ENCODE data around the gene ARID1B. TPM values are rescaled to one million over a fixed set of nuclear protein-coding genes. Genes with fewer than 3 reads are reported as not detected.

ARID1B gene
- polyA plus RNA-seq, 1 experiment: 17.0 TPM

DNA sequence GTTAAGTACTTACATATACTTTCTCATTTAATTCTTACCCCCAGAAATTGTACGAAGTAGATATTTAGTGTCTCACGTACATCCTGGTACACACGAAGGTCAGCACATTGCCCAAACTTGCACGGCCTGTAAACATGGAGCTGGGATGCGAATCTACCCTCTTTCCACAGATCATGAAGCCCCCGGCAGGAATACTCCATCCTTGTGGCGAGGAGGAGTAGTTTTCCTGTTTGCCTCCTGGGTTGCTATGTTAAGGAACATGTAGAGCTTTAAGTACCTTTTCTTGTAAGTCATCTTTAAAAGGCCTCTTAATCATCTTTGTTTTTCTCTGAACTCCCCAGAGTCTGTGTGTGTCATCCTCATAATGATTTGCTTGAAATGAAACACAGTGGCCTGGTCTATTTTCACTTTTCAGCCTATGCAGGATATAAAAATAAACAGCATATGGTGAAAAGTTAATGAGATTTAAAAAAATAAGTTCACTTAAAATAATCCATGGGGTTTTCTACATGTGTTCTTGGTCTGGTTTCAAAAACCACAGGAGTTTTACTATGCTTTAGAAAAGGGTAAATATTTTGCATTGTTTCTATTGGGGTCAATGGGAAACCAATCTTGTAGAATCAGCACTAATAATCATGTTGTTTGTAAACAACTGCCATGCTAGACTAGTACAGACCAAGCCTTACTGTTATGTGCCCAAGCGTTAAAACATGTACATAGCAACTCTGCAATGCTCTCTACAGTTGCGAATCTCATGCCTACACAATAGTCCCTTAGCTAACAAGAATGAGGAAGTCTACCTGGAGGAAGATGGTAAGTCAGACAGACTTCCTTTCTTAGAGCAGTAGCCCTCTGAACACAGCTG, 9.3 kb upstream of the ARID1B start:
- ChIA-PET POLR2A (no interaction called here), CTCF (interaction anchor here (1.1 kb wide), 1 partner anchor 164 kb away, joined by 3 read pairs; no protein-coding TSS in a partner anchor)
- Histone ChIP-seq H3K27me3 (ENCODE audit: control insufficient read depth, insufficient read depth, low read length) (no peaks in the 10 kb centered on the region), H3K36me3 (ENCODE audit: control insufficient read depth, insufficient read depth, low read length) (no peaks in the 10 kb centered on the region), H3K4me3 (ENCODE audit: low read depth, low read length) (no peak overlapping the region)
- TF ChIP-seq, protein P1, sequence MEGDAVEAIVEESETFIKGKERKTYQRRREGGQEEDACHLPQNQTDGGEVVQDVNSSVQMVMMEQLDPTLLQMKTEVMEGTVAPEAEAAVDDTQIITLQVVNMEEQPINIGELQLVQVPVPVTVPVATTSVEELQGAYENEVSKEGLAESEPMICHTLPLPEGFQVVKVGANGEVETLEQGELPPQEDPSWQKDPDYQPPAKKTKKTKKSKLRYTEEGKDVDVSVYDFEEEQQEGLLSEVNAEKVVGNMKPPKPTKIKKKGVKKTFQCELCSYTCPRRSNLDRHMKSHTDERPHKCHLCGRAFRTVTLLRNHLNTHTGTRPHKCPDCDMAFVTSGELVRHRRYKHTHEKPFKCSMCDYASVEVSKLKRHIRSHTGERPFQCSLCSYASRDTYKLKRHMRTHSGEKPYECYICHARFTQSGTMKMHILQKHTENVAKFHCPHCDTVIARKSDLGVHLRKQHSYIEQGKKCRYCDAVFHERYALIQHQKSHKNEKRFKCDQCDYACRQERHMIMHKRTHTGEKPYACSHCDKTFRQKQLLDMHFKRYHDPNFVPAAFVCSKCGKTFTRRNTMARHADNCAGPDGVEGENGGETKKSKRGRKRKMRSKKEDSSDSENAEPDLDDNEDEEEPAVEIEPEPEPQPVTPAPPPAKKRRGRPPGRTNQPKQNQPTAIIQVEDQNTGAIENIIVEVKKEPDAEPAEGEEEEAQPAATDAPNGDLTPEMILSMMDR (IDR thresholded peaks at IDR 0.05; ENCODE audit: insufficient read depth, low read depth, low read length): no peak
- DNase-seq (ENCODE audit: low read depth): no peak

DNA sequence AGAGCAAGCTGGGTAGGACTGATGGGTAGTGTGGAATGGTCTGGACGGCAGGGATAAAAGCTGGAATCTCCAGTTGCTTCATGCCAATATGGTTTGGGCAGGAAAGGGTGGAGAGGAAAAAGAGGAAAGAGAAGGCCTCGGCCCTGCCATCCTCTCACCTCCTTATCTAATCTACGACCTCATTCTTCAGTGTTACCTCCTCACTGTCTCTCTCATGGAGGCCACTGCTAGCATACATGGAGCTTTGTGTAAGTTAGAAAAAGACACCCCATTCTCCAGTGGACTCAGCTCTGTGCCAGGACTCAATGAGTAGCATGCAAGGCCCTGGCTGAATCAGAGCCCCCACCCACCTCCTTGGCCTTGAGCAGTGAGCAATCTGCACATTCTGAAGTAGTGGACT, 6.1 kb upstream of the ARID1B start:
- Histone ChIP-seq H3K27me3 (ENCODE audit: control insufficient read depth, insufficient read depth, low read length) (no peaks in the 10 kb centered on the region), H3K4me3 (ENCODE audit: low read depth, low read length) (no peak overlapping the region), H3K36me3 (ENCODE audit: control insufficient read depth, insufficient read depth, low read length) (no peaks in the 10 kb centered on the region)
- POLR2A ChIA-PET: no interaction called here
- TF ChIP-seq, protein P1 (IDR thresholded peaks at IDR 0.05; ENCODE audit: insufficient read depth, low read depth, low read length): no peak
- CTCF ChIA-PET: interaction anchor here (1.4 kb wide), 1 partner anchor 18 kb away, joined by 4 read pairs; no protein-coding TSS in a partner anchor
- DNase-seq (ENCODE audit: low read depth): no peak

DNA sequence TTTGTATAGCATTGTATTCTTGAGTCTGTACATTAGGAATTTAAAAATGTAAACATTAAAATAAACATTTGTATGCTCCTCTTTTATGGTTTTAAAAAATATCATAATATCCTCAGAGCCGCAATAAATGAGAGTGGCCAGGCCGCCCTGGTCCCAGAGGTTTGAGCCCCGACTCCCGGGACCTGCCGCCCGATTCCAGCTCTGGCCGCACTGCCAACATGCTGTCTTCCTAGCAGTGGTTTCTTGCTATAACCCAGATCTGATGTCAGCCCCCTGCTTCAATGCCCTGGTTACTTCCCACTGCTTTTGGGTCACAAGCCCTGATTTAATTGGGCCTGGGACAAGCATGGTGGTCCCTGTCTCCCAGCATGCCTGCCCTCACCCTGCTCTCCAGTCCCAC, 5.4 kb upstream of the ARID1B start:
- Histone ChIP-seq H3K4me3 (ENCODE audit: low read depth, low read length) (no peak overlapping the region), H3K36me3 (ENCODE audit: control insufficient read depth, insufficient read depth, low read length) (no peaks in the 10 kb centered on the region), H3K27me3 (ENCODE audit: control insufficient read depth, insufficient read depth, low read length) (no peaks in the 10 kb centered on the region)
- TF ChIP-seq, protein P1 (IDR thresholded peaks at IDR 0.05; ENCODE audit: insufficient read depth, low read depth, low read length): no peak
- no peak for DNase-seq (ENCODE audit: low read depth)
- CTCF ChIA-PET: no interaction called here
- POLR2A ChIA-PET: no interaction called here

DNA sequence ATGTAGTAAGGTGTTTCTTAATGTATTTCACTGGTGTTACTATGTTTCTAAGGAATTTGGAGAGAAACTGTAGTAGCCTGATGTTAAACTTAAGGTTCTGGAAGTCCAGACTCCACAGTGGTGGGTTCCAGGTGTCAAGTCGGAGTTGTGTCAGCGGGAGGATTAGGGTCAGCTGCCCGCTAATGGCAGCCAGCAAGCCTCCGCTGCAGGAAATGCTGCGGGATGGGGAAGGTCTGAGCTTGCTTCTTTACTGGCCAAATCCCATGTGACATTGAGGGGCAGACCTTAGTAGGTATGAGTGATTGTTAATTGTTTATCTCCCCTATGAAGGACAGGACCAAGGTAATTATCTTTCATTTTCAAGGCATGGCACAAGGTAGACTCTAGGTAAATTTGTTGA, 3.7 kb upstream of the ARID1B start:
- Histone ChIP-seq H3K4me3 (ENCODE audit: low read depth, low read length) (no peak overlapping the region), H3K36me3 (ENCODE audit: control insufficient read depth, insufficient read depth, low read length) (no peaks in the 10 kb centered on the region), H3K27me3 (ENCODE audit: control insufficient read depth, insufficient read depth, low read length) (no peaks in the 10 kb centered on the region)
- DNase-seq (ENCODE audit: low read depth): no peak
- ChIA-PET CTCF (no interaction called here), POLR2A (no interaction called here)
- TF ChIP-seq, protein P1 (IDR thresholded peaks at IDR 0.05; ENCODE audit: insufficient read depth, low read depth, low read length): no peak

DNA sequence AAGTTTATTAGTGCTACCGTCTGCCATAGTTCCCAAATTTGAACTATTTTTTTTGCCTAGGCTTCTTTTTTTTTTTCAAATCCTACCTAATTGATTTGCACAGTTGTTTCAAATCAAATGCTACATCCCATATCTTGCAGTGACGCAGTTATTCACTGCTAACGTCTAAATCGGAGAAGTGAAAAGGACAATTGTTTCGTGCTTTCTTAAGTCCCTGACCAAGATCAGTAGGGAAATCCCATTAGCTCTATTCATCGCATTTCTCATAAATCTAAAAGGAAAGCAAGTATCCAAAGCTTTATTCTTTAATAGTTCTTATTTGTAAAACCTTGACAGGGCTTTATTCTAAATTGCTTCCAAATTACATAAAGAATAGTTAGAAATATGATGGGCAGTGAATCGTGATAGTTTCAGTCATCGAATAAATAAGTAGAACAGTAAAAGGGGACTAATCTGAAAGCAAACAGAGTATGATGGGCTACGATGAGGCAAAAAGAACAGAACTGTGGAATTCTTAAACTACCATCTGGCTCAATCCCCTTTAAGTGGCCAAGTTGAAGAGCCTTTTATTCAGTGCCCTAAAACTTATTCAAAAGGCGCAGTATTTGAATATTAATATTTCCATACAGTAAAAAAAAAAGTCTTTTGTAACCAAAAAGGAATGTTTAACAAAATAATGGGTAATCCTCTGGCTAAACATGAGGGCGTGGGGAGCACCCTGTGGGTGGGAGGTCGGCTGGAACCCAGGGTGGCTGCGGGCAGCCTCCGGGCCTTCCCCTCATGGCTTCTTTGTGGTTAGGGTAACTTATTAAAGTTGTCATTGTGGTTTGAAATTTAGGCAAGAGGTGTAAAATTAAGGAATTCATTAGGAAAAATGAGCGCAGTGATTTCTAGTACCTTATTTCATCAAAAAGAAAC, 3.0 kb upstream of the ARID1B start:
- H3K36me3 ChIP-seq (ENCODE audit: control insufficient read depth, insufficient read depth, low read length): no peaks in the 10 kb centered on the region
- no peaks in the 10 kb centered on the region for H3K27me3 ChIP-seq (ENCODE audit: control insufficient read depth, insufficient read depth, low read length)
- no peak overlapping the region for H3K4me3 ChIP-seq (ENCODE audit: low read depth, low read length)
- ChIA-PET CTCF (no interaction called here), POLR2A (no interaction called here)
- TF ChIP-seq, protein P1 (IDR thresholded peaks at IDR 0.05; ENCODE audit: insufficient read depth, low read depth, low read length): no peak
- DNase-seq (ENCODE audit: low read depth): no peak

Measured in BJ (cell line).